WERI-Rb-1 (cell line): ENCODE data around the gene OR13C8.

Source experiments
- DNase-seq: peaks from one replicate; pipeline ENCODE4 v3.0.0-alpha.2; 2020
- H3K27ac ChIP-seq: fragments of 250-450 bp; sonication (Bioruptor Pico); 2 replicates; pipeline ENCODE4 v1.5.1; 2020; ENCODE audit warnings: mild to moderate bottlenecking, moderate library complexity
- H3K27me3 ChIP-seq: fragments of 250-450 bp; sonication (Bioruptor Pico); 2 replicates; pipeline ENCODE4 v1.5.1; 2021; ENCODE audit warnings: mild to moderate bottlenecking, low read depth, moderate library complexity; ENCODE audit not compliant: insufficient read depth, severe bottlenecking
- H3K36me3 ChIP-seq: fragments of 250-450 bp; sonication (Bioruptor Pico); 2 replicates; pipeline ENCODE4 v1.5.1; 2020; ENCODE audit warnings: mild to moderate bottlenecking, moderate library complexity
- H3K4me3 ChIP-seq: 2 replicates; pipeline ENCODE4 v1.5.1; 2011; ENCODE audit warnings: low read depth, mild to moderate bottlenecking, control low read depth, low read length
- H3K9me3 ChIP-seq: fragments of 250-450 bp; sonication (Bioruptor Pico); 2 replicates; pipeline ENCODE4 v1.5.1; 2021; ENCODE audit warnings: mild to moderate bottlenecking, moderate library complexity; ENCODE audit not compliant: severe bottlenecking
- CTCF ChIP-seq: IDR thresholded peaks from 2 replicates; pipeline ENCODE4 v1.5.1; 2011; ENCODE audit warnings: low read depth, mild to moderate bottlenecking, control low read depth, inconsistent platforms, low read length

The OR13C8 gene

DNA sequence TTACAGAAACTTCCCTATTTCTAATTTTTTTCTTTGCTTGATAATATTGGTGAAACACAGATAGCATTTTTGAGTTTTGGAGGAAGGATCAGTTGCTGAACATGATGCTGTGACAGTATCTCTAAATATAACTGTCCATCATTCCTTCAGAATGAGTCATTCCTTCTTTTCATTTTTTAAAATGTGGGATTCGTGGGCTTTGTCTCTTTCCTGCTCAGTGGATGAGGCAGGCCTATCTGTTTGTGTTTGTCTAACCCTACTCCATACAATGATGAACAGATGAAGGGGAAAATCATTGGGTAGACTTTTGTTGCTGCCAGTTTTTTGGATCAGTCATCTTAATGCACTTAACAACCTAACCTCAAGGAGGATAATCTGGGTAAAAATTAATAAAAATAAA lies 15.7 kb upstream of the OR13C8 start:
- H3K9me3 ChIP-seq: no peaks in the 10 kb centered on the region
- DNase-seq: no peak
- H3K36me3 ChIP-seq: no peaks in the 10 kb centered on the region
- TF ChIP-seq CTCF: no peak
- no peak overlapping the region for H3K4me3 ChIP-seq
- H3K27ac ChIP-seq: no peak overlapping the region
- no peaks in the 10 kb centered on the region for H3K27me3 ChIP-seq

- no peak for DNase-seq
- Histone ChIP-seq H3K27ac (no peak overlapping the region), H3K4me3 (no peak overlapping the region), H3K36me3 (no peaks in the 10 kb centered on the region), H3K27me3 (no peaks in the 10 kb centered on the region), H3K9me3 (peaks cover 3% of the 10 kb centered on the region)
- TF ChIP-seq CTCF: no peak
These were observed 13.4 kb upstream of the OR13C8 start for GRCh38 chr9:104555521-104555920.

GRCh38 chr9:104556830-104557634 lies 11.9 kb upstream of the OR13C8 start:
- Histone ChIP-seq H3K36me3 (no peaks in the 10 kb centered on the region), H3K27ac (no peak overlapping the region), H3K9me3 (peaks cover 3% of the 10 kb centered on the region), H3K4me3 (no peak overlapping the region), H3K27me3 (no peaks in the 10 kb centered on the region)
- no peak for TF ChIP-seq CTCF
- DNase-seq: no peak

- Histone ChIP-seq H3K36me3 (no peaks in the 10 kb centered on the region), H3K9me3 (no peaks in the 10 kb centered on the region), H3K4me3 (no peak overlapping the region), H3K27me3 (no peaks in the 10 kb centered on the region), H3K27ac (no peak overlapping the region)
- no peak for DNase-seq
- no peak for TF ChIP-seq CTCF
These were observed 4.6 kb upstream of the OR13C8 start for GRCh38 chr9:104564358-104564757.

- H3K27me3 ChIP-seq: no peaks in the 10 kb centered on the region
- no peaks in the 10 kb centered on the region for H3K9me3 ChIP-seq
- no peak for TF ChIP-seq CTCF
- no peaks in the 10 kb centered on the region for H3K36me3 ChIP-seq
- no peak overlapping the region for H3K4me3 ChIP-seq
- no peak for DNase-seq
- H3K27ac ChIP-seq: no peak overlapping the region
These were observed 3.6 kb downstream of the OR13C8 start for GRCh38 chr9:104572612-104573011.

- no peak overlapping the region for H3K4me3 ChIP-seq
- no peak for TF ChIP-seq CTCF
- no peaks in the 10 kb centered on the region for H3K36me3 ChIP-seq
- H3K27ac ChIP-seq: no peak overlapping the region
- H3K9me3 ChIP-seq: no peaks in the 10 kb centered on the region
- no peaks in the 10 kb centered on the region for H3K27me3 ChIP-seq
- DNase-seq: no peak
These were observed 6.5 kb downstream of the OR13C8 start for GRCh38 chr9:104575456-104575855.
